Stimulated activated CD8-positive, alpha-beta memory T cell treated with anti-CD3 and anti-CD28 coated beads, Interleukin-4, amount 100 ng/mL, for 4 hours (primary cell): Measurements from ENCODE around the gene SYTL5.
"Not testable (repeated sequence)": the region's sequence is repeated elsewhere in the genome, so short reads cannot be mapped to it uniquely, and the experiment has no call there.

Source experiments
- DNase-seq, 2 donors: peaks; one replicate each; pipeline ENCODE4 v3.0.0-alpha.2; 2020; ENCODE audit warnings: low read depth in 2 of 2, low spot score in 1 of 2

Gene SYTL5

GRCh38 chrX:38006291-38006690, at the start of gene SYTL5:
SYTL5 (plus strand) TSS chrX:38006553; CDS start chrX:38033890, 27,337 bp downstream.
- DNase-seq, result no peak

DNA sequence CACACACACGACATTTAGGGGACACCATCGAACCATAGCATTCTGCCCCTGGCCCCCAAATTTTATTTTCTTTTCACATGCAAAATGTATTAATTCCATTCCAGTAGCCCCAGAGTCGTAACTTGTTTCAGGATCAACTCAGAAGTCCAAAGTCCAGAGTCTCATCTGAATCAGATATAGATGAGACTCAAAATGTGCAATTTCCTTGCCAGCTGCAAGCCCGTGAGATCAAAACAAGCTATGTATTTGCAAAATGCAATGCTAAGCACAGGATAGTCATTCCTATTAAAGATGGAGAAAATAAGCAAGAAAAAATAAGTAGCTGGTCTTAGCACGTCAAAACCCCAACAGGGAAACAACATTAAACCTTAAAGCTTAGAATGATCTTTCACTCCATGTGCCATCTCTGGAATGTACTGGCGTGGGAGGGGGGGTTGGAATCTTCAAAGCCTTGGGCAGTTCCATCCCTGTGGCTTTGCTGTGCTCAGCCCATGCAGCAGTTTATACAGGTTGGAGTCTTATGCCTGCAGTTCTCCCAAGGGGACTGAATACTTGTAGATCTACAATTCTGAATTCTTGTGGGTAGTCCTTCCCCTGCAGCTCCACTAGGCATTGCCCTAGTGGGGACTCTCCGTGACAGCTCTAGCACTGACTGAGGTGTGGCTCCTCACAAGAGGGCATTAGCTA, 47.7 kb upstream of the SYTL5 start:
- no peak for DNase-seq

- DNase-seq, result no peak
These were observed 46.9 kb upstream of the SYTL5 start for GRCh38 chrX:37959212-37960021.

DNA sequence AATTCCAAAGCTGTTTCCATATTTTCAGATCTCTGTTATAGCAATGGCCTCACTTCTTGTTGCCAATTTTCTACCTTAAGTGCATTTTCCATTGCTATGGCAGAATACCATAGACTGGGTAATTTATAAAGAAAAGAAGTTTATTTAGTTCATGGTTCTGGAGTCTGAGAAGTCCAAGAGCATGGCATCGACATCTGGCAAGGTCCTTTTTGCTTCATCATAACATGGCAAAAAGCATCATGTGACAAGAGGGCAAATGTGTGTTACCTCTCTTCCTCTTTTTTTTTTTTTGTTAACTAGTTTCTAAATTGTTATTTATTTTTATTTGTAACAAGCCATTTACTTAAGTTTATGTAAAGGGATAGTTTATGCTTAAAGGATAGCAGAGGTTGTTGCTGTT, 45.2 kb upstream of the SYTL5 start:
- no peak for DNase-seq

GRCh38 chrX:37967714-37968113, 38.6 kb upstream of the SYTL5 start:
- DNase-seq, result no peak

GRCh38 chrX:37975421-37975820, 30.9 kb upstream of the SYTL5 start:
- DNase-seq, result no peak

DNA sequence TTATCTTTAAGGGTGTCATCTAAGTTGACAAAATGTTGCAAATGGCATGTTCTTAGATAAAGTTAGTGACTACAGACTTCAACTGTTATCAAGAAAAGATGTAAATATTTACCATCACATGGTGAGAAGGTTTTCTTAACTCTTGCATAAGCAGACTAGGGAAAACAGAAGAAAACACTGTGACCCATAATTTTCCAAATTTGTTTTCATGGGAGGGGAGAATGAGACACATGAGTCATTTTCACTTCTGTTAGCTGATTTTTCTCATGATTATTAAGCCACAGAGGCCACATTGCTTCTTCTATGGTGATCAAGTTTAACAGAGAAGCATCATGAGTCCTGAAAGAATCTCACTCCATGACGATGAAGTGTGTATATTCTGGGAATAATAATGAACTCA, 30.2 kb upstream of the SYTL5 start:
- no peak for DNase-seq

DNA sequence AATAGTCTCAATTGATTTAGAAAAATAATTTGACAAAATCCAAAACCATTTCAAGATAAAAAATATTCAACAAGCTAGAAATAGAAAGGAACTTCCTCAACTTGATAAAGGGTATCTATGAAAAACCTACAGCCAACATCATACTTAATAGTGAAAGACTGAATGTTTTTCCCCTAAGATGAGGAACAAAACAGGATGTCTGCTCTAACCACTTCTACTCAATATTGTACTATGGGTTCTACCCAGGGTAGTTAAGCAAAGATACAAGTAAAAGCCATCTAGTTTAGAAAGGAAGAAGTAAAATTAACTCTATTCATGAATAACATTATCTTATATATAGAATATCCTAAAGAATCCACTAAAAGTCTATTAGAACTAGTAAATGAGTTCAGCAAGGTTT, 21.5 kb upstream of the SYTL5 start:
- DNase-seq, result no peak

DNA sequence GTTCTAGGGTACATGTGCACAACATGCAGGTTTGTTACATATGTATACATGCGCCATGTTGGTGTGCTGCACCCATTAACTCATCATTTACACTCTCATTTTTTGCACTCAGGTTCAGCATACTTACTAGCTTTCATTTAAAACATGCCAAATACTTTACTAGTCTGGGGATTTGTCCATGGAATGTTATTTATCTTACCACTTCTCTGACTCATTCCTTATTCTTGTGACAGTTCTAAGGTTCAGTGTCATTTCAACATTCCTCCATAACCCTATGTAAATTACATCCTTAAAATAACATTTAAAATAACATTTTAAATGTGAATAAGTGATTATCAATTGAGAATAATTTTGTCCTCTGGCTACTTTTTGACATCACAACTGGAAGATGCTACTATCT, 19.5 kb upstream of the SYTL5 start:
- no peak for DNase-seq

GRCh38 chrX:37989304-37989703, 17.0 kb upstream of the SYTL5 start:
- no peak for DNase-seq

DNA sequence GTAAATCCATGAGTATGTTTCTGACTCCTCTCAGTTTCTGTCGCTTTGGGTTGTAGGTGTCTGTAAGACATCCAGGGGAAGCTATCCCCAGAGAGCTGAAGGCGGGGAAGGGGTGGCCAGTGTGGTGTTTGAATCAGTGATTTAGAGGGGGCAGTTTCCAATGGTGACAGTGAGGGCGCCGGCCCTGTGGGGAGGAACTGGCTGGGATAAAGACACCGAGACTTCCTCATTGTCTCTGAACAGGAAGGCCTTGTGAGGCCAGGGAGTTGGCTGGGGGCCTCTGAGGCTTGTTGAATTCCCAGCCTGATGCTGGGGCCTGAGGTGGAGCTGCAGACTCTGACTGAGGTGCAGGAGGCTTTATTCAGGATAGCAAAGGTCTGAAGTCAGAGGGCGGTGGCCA, 15.1 kb upstream of the SYTL5 start:
- not testable (repeated sequence) for DNase-seq

DNA sequence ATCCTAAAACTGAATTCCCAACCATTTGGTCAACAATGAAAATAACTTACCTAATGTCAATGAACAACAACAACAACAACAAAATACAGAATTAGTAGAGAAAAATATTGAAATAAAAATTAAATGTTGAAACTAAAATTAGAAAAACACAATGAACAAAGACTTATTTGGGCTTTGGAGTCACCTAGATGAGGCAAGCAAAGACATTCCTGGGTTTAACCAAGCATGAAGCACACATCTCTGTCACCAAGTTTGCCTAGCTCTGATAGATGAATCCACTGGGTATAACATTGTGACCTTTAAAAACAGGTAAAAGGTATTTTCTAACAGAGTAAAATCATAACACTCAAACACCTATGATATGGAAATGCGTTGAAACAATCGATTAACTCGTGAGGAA, 13.2 kb upstream of the SYTL5 start:
- no peak for DNase-seq

DNA sequence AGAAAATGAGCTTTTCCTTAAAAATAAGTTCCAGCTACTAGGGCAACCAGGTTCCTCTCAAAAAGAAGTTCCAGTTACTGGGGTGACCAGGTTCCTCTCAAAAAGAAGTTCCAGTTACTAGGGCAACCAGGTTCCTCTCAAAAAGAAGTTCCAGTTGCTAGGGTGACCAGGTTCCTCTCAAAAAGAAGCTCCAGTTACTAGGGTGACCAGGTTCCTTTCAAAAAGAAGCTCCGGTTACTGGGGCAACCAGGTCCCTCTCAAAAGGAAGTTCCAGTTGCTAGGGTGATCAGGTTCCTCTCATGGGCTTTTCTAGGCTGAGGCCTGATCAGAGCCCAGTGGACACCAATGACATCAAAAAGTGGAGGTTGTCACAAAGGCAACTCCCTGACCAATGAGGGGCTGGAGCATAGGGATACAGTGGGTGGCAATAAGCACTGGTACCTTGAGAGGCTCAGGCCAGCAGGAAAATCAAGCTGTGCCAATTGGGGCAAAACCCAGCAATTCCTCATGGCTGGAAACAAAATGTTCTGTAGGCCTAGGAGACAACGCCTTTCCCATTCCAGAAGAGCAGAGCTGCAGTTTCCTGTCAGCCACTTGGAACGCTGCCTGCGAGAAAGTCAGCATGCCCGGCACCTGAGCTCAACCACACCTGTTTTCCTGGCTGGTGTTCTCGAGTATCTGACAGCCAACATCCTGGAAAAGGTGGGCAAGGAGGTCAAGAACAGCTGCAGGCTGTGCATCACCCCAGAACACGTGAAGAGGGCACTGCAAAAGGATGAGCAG, 12.3 kb upstream of the SYTL5 start:
- no peak for DNase-seq

- DNase-seq, result no peak
These were observed 10.9 kb upstream of the SYTL5 start for GRCh38 chrX:37995428-37995827.

DNA sequence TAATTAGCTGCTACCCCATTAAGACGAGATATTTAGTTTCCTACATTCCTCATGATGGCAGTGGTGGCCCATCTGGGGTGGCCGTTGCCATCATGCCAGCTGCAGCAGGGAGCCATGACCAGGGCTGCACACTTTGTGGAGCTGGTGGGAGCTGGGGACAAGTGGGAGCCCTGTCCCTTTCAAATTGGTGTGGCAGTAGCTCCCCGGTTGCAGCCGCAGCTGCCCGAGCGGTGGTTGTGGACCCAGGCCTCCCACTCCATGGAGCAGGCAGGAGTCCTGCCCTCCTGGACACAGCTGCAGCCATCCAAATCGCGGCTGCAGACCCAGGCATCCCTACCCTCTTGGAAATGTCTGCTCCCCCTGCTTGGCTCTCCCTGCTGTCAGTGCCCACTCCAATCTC, 9.3 kb upstream of the SYTL5 start:
- DNase-seq, result no peak

DNA sequence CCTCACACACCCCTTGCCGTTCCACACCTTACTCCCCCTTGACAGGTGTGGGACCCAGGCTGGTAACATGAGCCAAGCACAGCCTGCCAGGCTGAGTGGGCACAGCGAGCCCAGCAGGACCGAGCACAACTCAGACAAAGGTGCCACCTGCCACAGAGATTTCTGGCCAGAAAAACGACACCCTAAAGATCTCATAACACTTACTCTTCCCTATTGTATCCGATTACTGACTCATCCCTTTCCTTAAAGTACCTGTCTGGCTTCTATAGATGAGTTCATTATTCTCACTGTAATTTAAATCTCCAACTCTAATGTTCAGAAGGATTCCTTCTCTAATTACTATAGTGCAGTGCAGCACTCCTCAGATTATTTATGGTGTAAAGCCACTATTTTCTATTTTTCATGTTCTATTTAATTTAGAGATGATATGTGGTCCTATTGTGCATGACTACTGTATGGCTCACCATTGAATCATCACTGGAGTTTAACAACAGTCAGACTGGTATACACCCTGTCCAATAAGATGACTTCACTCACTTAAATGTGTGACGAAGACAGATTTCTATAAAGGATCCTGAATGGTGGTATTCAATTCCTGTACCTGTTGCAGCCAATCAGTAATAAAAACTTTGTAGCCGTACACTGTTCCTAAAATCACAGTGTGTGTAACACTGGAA, 7.6 kb upstream of the SYTL5 start:
- DNase-seq, result no peak

DNA sequence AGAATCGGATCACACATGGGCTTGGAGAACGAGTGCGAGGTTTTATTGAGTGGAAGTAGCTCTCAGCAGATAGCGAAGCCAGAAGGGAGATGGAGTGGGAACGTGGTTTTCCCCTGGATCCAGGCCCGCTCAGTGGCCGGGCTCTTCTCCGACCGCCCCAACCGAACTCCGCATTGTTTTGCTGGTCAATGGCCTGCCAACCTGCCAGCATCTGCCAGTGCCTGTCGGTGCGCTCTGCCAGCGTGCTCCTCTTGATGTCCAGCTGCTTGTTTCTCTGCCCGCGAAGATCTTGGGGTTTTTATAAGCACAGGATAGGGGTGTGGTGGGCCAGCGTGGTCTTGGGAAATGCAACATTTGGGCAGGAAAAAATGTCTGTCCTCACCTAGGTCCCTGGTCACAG, 5.6 kb upstream of the SYTL5 start:
- no peak for DNase-seq

DNA sequence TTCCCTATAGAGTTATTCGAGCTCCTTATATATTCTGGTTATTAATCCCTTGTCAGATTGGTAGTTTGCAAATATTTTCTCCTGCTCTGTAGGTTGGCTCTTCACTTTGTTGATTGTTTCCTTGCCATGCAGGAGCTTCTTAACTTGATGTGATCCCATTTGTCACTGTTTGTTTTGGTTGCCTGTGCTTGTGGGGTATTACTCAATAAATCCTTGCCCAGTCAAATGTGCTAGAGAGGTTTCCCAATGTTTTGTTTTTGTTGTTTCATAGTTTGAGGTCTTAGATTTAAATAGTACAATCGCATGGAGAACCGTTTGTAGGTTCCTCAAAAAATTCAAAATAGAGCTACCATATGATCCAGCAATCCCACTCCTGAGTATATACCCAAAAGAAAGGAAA, 2.3 kb upstream of the SYTL5 start:
- no peak for DNase-seq

- DNase-seq, result no peak
These were observed 425 bp downstream of the SYTL5 start for GRCh38 chrX:38006778-38007177.

DNA sequence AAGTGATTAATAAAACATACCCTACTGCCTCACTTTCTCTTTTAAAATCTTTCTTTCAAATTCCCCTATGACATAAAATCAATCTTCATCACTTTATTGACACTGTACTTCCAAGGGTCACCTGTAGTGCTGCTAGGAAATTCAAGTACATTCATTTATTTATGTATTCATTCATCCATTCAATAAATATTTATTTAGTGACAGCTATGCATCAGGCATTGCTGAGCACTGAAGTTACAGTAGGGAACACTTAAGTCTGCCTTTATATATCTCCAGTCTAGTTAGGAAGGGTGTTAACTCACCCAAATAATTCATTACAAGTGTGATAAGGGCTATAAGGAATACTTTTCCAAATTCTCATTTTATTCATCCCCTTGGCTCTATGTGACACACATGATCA, 2.3 kb downstream of the SYTL5 start:
- DNase-seq, result no peak

- no peak for DNase-seq
These were observed 3.3 kb downstream of the SYTL5 start for GRCh38 chrX:38009641-38010040.
